HG03469 (cell line): ENCODE results near the gene FAM107B.
"Not testable (repeated sequence)": the region's sequence is repeated elsewhere in the genome, so short reads cannot be mapped to it uniquely, and the experiment has no call there.

Source experiments
- ATAC-seq: cut with Tn5 transposase; IDR thresholded peaks from one replicate; pipeline ENCODE4 v1.9.1; 2021; ENCODE audit warnings: mild to moderate bottlenecking, moderate library complexity, moderate number of reproducible peaks; ENCODE audit not compliant: unreplicated experiment

Gene FAM107B

DNA sequence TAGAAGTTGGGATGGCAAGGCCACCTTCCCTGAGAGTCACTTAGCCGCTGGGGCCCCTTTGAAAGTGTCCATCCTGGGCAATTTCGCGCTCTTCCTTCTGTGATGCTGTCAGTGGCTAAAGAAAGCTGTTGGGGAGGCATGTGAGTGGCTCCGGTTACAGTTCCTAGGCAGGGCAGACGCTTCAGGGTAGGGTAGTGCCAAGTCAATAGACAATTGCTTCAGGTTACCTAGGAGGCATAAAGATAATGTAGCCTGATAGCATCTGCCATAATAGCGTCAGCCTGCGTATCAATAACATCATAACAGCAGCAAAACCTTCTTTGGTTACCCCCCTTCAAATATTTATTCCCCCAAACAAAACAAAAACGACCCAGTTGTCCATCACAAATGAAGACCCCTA lies at the start of gene FAM107B:
Gene FAM107B (minus strand): TSS at position 101 of the 400 bp plus-strand sequence. CDS start 234 bp downstream, outside the sequence.
- no peak for ATAC-seq

DNA sequence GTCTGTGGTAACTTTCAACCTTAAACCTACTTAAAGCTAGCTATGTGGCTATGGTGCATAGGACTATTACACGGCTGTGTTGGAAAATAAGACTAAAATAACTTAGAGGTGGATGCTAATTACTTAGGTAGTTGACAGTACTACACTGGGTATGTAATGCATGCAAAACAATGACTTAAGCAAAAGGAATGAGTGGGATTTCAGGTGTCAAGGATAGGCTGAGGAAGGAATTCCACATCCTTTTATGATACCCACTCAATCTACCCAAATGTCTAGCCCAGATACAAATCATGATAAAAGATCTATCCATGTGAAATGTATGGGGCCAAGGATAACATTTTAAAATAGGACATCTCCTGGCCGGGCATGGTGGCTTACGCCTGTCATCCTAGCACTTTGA lies 49.3 kb upstream of the FAM107B start:
- no peak for ATAC-seq

DNA sequence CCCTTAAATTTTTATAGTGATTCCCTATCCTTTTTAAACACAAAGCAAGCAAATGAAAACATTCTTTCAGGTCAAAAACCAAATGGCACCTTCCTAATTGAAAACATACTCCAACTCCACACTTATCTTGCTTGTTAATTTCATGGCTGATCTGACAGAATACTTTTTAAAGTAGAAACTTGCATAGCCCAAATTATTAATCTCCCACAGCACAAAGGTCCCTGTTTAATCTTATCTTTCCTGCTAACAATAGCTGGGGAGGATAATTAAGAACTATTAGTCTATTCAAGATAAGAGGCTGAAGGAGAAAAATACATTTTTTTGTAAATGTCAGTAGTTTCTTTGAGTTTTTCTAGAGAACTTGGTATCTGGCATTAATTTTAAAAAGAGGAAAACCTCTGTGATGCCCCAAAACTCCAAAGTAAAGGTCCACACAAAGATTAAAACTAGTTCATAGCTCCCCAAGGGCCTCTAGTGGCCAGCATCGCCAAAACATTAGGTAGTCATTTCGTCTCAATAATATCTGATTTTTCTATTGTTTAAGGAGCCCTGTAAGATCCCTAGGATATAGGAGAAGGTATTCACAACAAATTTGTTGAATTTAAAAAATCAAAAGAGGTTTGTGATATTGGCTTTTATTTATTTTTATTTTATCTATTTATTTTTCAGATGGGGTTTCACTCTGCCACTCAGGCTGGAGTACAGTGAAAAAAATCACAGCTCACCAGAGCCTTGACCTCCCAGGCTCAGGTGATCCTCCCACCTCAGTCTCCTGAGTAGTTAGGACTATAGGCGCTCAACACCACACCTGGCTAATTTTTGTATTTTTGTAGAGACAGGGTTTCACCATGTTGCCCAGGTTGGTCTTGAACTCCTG lies 48.4 kb upstream of the FAM107B start:
- no peak for ATAC-seq

DNA sequence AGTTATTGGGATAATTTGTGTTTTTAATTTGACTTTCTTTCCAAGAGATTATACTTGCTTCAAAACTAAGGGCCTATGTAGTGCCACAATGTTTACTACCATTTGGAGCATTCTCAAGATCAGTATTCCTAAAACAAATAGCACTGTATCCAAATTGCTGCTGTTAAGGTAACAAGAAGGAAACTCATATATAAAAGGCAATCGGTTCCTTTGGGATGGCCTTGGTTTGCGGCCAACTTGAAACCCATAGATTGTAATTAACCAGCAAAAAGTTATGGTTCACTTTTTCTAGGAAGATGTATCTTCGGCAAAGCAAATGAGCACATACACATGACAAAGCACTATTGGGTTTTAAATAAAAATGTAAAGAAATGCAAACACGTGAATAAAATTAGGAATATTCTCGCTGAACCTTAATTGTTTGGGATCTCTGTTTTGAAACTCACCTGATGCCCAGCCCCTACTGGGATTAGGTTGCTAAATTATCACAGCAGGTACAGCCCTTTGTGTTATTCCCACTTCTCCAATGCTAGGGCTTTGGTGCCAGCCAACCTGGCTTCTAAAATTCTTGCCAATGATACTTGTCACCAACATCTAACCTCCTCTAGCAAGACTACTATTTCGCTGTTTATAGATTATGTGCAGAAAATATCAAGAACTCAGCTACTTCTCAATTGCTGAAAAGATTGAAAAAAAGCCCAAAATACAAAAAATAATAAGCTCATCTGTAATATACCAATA lies 47.1 kb upstream of the FAM107B start:
- no peak for ATAC-seq

DNA sequence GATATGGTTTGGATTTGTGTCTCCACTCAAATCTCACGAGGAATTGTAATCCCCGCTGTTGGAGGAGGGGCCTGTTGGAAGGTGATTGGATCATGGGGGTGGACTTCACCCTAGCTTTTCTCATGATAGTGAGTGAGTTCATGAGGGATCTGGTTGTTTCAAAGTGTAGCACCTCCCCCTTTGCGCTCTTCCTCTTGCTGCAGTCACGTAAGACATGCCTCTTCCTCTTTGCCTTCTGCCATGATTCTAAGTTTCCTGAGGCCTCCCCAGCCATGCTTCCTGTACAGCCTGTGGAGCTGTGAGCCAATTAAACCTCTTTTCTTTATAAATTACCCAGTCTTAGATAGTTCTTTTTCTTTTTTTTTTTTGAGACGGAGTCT lies 46.1 kb upstream of the FAM107B start:
- ATAC-seq = no peak

DNA sequence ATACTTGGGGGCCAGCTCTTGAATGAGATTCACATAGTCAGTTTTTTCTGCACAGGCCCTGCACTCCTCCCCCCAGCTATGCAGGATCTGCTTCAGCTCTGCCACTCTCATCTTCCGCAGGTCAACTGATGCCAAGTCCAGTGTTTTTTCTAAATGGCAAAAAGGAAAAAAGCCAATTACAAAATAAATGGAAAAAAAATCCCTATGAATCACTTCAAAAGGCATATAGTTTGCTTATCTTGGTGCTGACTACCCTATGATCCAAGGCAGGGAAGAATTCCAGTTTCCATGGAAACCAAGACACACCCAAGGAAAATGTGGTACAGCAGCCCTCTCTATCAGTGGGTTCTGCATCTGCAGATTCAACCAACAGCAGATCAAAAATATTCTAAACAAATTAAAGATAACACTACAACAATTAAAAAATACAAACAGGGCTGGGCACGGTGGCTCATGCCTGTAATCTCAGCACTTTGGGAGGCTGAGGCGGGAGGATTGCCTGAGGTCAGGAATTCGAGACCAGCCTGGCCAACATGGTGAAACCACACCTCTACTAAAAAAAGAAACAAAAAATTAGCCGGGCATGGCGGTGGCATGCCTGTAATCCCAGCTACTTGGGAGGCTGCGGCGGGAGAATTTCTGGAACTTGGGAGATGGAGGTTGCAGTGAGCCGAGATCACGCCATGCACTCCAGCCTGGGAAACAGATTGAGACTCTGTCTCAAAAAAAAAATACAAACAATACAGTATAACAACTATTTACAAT lies 45.5 kb upstream of the FAM107B start:
- no peak for ATAC-seq

DNA sequence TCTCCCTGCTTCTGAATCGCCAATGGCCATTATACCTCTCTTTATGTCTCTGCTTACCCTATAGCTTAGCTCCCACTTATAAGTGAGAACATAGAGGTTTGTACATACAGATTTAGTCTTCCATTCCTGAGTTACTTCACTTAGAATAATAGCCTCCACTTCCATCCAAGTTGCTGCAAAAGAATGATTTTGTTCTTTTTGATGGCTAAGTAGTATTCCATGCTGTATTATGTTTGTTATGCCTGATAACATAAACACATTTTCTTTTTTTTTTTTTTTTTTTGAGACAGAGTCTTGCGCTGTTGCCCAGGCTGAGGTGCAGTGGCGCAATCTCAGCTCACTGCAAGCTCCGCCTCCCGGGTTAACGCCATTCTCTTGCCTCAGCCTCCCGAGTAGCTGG lies 42.0 kb upstream of the FAM107B start:
- ATAC-seq = not testable (repeated sequence)

DNA sequence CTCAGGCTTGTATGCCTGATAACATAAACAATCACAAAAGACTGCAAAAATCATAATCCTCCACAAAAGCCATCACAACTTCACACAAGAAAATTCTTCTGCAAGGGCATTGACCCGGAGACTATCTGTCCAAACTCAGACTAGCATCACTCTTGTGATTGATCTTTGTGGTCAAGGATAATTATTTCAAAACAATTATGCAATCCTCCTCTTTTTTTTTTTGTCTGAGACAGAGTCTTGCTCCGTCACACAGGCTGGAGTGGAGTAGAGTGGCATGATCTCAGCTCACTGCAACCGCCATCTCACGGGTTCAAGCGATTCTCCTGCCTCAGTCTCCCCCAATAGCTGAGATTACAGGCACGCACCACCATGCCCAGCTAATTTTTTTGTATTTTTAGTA lies 41.0 kb upstream of the FAM107B start:
- ATAC-seq = no peak

DNA sequence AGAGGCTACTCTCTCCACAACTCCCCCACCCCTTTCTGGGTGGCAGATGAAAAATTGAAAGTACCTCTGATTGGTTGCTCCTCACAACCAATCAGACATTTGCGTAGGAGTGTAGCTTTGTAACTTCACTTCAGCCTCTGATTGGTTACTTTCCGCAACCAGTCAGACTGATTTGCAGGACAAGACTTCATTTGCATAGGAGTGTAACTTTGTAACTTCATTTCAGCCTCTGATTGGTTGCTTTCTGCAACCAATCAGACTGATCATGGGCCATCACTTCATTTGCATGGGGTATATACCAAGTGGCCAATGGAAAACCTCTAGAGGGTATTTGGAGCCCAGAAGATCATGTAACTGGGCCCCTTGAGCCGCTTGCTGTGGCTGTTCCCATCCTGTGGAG lies 37.6 kb upstream of the FAM107B start:
- no peak for ATAC-seq

DNA sequence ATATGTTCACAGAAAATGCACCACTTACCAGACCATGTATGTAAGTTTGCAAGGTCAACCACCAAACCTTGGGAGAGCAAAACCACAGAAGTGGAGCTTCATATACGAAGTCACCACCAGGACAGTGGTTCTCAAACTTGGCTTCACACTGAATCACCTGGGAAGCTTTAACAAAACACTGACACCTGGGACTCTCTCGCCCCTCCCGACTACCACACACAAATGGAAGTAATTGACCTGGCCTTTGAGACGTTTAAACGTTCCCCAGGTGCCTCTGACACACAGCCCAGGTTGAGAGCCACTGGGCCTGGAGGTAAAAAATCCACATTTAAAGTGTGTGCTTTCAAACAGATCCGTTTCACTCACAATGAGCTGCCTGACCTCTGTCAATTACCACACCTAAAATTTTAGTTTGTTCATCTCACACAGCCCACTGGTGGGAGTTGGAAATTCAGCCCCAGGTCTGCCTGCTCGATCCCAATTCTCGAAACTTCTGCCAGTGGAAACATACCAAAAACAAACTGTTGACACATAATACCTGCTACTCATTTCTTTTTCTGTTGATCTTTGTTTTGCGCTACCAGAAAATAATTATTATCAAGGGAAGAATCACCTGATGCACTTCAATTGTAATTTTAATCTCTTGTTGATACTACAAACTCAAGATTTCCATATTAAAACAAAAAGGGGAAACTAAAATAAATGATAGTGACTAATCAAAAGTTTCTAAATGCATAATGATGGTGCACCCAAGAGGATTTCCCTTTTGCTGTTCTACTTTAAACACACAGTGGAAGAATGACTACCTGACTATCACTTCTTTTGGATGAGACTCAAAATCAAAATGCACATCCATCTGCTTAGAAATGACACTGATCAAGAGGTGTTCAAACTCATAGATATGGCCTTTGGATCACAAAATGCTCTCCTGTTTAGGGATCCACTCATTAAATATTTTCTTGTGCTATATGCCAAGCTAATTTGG lies 36.6 kb upstream of the FAM107B start:
- ATAC-seq = no peak

DNA sequence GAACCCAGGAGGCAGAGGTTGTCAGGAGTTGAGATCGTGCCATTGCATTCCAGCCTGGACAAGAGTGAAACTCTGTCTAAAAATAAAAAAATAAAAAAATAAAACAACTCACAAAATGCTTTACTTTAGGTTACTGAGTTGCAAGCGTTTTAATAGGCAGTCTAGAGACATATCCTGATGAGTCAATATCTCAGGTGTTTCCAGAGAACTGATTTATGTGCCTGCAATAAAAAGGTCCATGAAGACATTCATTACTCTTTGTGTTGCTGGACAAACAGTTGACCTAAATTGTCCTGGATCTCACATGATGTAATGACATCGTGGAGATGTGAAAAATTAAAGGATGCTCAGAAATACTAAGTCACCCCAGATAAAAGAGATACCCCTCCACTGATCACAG lies 31.6 kb upstream of the FAM107B start:
- no peak for ATAC-seq

DNA sequence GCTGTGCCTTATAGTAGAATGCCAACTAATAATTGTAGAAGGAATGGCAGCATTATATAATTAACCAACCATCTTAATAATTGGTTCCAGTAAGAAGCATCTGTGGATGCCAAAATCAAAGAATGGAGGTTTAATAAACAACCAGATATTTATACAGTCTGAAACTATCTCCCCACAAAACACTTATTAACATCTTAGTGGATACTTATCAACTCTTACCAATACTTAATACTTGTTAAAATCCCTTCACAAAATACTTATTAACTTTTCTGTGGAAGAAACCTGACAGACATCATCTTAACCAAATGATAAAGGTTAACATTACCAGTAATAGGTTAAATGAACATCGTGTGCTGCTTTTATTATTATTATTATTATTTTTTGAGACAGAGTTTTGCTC lies 29.1 kb upstream of the FAM107B start:
- ATAC-seq = no peak

DNA sequence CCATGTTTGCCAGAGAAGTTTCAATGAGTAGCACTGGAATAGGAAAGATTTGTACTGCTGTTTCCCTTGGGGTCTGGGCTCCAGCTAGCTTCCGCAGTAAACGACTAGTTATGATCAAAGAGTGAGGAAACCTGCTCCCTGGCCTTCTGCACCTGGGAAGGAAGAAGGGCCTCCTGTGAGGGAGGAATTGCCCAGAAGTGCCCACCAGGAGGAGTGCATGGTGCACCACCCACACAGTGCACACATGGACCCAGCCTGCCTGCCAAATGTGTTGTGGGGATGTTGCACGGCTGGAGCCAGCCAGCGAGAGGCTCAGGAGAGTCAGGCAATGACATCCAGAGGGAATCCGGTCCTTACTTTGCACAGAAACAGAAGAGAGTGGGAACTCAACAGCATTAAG lies 27.0 kb upstream of the FAM107B start:
- ATAC-seq = no peak

DNA sequence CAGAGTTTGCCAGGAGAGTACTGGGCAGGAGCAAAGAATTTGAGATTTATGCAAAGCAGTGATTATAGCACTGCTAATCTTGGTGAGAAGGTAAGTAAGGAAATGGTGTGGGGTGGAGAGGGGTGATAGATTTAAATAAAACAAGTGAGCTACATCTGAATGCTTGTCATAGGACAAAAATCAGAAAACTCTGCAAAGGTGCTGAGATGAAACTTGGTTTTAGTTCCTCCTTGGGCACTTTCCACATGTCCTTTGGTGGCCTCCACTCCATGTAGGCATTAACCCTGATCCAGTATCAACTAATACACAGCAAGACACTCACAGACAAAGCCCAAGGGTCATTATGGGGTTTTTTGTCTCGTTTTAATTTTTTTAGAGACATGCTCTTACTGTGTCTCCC lies 25.7 kb upstream of the FAM107B start:
- no peak for ATAC-seq

DNA sequence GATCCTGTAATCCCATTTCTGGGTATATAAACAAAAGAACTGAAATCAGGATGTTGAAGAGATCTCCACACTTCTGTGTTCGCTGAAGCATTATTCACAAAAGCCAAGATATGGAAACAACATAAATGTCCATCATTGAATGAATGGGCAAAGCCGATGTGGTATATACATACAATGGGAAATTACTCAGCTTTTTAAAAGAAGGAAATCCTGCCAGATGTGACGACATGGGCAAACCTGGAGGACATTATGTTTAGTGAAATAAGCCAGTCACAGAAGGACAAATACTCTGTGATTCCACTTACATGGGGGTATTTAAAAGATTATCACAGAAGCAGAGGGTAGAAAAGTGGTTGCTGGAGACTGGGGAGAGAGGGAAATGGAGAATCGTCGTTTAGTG lies 23.9 kb upstream of the FAM107B start:
- no peak for ATAC-seq

DNA sequence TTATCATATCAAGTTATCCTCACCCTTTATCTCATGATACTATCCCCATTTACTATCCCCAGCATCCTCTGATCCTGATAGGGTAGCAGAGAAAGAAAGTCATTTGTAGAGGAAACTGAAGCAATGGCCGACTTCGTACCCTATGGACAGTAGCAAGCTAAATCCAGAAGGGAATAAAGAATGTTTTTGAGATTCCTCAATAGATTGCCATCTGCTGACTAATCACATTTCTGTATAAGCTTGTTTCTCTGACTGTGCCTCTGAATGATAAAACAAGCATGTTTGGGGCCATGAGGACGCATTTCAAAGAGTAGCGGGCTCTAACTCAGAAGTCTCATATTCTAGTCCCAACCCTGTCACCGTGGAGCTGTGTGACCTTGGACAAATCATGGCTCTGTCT lies 13.2 kb upstream of the FAM107B start:
- no peak for ATAC-seq

DNA sequence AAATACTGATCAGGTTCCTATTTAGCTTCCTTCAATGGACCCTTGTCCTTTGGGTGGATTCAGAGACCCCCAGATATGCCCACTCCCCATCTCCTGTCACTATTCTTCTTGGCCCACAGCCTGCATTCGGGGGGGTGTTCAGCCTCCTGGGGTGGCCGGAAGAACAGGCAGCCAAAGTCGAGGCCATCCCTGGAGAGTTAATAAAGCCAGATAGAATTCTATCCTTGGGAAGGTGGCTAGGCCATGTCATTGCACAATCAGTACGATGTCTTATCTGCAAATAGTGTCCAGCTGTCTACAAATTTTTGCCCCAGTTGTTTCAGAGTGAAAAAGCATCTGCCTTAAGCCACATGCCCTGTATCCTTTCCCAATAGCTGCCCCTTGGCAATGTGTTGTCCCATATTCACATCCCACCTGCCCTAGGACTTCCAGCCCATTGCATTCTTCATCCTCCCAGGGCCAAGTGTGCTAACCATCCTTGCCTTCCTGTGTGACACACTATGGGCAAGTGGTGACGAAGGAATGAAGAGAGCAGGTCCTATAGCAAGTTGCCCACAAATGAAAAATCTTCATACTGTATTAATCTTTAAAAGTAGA lies 9.9 kb upstream of the FAM107B start:
- ATAC-seq = no peak

DNA sequence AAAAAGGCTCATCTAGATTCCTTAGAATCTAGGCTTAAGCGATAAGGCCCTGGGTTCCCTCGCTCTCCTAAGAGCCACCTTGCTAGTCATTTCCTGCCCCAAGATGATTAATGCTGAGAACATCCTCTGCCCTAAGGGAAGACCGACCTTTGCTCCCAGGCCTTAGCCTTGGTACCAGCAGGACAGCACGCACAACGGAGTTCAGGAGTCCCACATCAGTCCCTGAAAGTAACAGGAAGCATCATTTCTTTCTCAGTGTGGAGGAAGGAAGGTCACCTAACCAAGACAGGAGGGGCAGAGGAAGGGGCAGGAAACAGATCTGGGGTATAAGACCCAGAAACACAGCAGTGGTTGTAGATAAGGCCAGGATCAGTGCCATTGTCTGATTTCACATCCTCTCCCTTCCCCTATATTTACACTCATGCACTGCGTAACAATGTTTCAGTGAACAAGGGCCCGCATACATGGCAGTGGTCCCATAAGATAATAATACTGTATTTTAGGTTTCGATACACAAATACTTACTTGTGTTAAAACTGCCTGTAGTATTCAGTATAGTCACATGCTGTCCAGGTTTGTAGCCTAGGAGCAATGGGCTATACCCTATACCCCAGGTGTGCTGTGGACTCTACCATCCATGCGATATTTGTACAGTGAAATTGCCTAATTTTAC lies 8.1 kb upstream of the FAM107B start:
- no peak for ATAC-seq

DNA sequence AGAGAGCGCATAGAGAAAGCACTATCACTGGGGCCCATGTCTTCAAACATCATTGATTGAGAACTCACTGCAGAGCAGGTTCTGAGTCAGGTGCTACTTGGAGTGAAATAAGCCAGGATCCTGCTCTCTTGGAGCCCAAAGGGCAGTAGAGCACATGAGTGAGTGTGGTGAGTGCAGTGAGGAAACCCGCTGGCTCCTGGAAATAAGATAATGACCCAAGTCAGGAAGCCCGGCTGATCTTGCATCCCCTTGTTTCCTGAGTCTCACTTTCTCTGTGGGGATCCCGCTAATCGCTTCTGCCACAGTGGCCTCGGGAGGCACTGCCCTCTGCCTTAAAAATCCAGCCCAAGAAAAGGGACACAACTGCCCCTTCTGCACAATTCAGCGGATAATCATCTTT lies 7.1 kb upstream of the FAM107B start:
- ATAC-seq = no peak
